ENCODE data around the gene SRGAP1. TPM values are rescaled to one million over a fixed set of nuclear protein-coding genes. Genes with fewer than 3 reads are reported as not detected.

Gene SRGAP1
- total and polyA plus RNA-seq, 2 of the 4 experiments (the other 2 are of a cell fraction) = 10.0 to 10.2 TPM

DNA sequence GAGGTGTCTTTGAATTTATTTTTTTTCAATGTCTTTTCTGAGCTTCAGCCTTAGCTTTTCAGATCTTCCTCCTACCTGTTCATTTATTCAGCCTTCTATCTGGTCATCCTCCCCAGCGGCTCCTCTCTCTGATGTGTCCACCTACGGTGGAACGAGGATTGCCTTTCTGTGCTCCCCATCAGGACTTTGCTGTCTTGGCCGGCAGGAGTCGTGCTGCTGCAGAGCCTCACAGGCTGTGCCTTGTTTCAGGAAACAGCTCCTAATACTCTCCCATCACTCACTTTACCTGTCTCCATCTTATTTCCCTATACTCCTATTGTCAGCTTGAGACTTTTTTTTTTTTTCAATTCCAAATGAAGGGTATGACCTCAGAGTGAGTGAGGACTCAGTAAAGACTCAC is 300.7 kb downstream of the SRGAP1 start:
- H3K9me1 ChIP-seq (ENCODE audit: insufficient read depth, low read length) = peaks cover 11% of the 10 kb centered on the region
- ChIA-PET CTCF (interaction anchor here (0.5 to 0.6 kb wide), 2 partner anchors 8 to 37 kb away, joined by 3 to 4 read pairs; no protein-coding TSS in a partner anchor), POLR2A (ENCODE audit: unreplicated experiment) (no interaction called here)
- H2AK5ac ChIP-seq (ENCODE audit: low read depth, low read length) = no peak overlapping the region
- no peak overlapping the region for H2BK15ac ChIP-seq (ENCODE audit: low read depth, low read length)
- no peak overlapping the region for H4K5ac ChIP-seq (ENCODE audit: low read depth, low read length)
- peaks cover 36% of the 10 kb centered on the region for H3K36me3 ChIP-seq (ENCODE audit: control insufficient read depth, insufficient read depth, low read length)
- H3K4ac ChIP-seq (ENCODE audit: low read depth, low read length) = no peak overlapping the region
- H3K27ac ChIP-seq (ENCODE audit: insufficient read depth, low read length) = no peak overlapping the region
- TF ChIP-seq RCOR1 (IDR thresholded peaks at IDR 0.05; ENCODE audit: insufficient replicate concordance, low read length) = no peak
- no peak overlapping the region for H2AFZ ChIP-seq (replicated peaks; ENCODE audit: low read length, poor library complexity)
- no peak overlapping the region for H3K56ac ChIP-seq (ENCODE audit: extremely low read depth, insufficient read depth, low read length)
- ATAC-seq (ENCODE audit: low read depth) (no peak), DNase-seq (no peak)
- no peaks in the 10 kb centered on the region for H3K27me3 ChIP-seq (ENCODE audit: control insufficient read depth, insufficient read depth, low read length)
- H3K79me1 ChIP-seq (ENCODE audit: low read depth in 1 of 2, low read length in 2 of 2) = peaks cover 33 to 42% of the 10 kb centered on the region in 2 experiments; a peak in 3 of 4 replicates
- H3K9ac ChIP-seq (ENCODE audit: low read depth, low read length) = no peak overlapping the region
- peaks cover 3% of the 10 kb centered on the region; the same call in 1 of the 2 replicates for H3K4me1 ChIP-seq (ENCODE audit: control insufficient read depth, insufficient read depth, low read length)
- no peak overlapping the region for H3K4me2 ChIP-seq (ENCODE audit: low read depth, low read length)
- no TSS peak for BruUV-seq (replicated peaks)
- H4K8ac ChIP-seq (ENCODE audit: low read depth in 2 of 2, low read length in 2 of 2) = no peak overlapping the region
- no peak overlapping the region for H2BK20ac ChIP-seq (ENCODE audit: low read depth, low read length)
- no peak overlapping the region for H3K18ac ChIP-seq (ENCODE audit: low read depth, low read length)
- H3K14ac ChIP-seq (replicated peaks; ENCODE audit: low read depth, low read length) = no peak overlapping the region
- in situ Hi-C loops (cut with MboI; ENCODE audit: low sequenced_read_pairs) = no loop called here
- H3K9me3 ChIP-seq (ENCODE audit: control insufficient read depth, insufficient read depth, low read length) = no peaks in the 10 kb centered on the region
- no peaks in the 10 kb centered on the region for H4K20me1 ChIP-seq (ENCODE audit: insufficient read depth, low read length)
- H2AK9ac ChIP-seq (replicated peaks; ENCODE audit: low read depth, low read length, poor library complexity) = no peak overlapping the region
- H2BK120ac ChIP-seq (ENCODE audit: low read depth, low read length) = no peak overlapping the region
- no peak overlapping the region for H2BK5ac ChIP-seq (ENCODE audit: low read depth, low read length, poor library complexity, severe bottlenecking)
- H4K91ac ChIP-seq (ENCODE audit: insufficient read depth, low read depth, low read length) = no peak overlapping the region
- no CpG with 5 or more reads among the region's 5 CpGs for WGBS, 2 experiments (ENCODE audit: extremely low coverage in 2 of 2, insufficient read length in 1 of 2)
- H3K23ac ChIP-seq (ENCODE audit: low read depth, low read length) = no peak overlapping the region
- dilution Hi-C loops (cut with HindIII; ENCODE audit: low sequenced_read_pairs, unreplicated experiment) = no loop called here
- intact Hi-C loops (cut with micrococcal nuclease) = no loop called here
- no peak overlapping the region for H3K4me3 ChIP-seq (ENCODE audit: insufficient read depth, low read depth, low read length)
